Peyer's patch (tissue), 4 donors: ENCODE data around the gene RNF222.

Experiments
- CTCF ChIP-seq, 6 experiments: fragments of 450-650 bp in 4 of 6; fragments of 200-600 bp in 2 of 6; sonication (generic) in 1 of 6; IDR thresholded peaks; one replicate each; pipeline ENCODE4 v1.5.1; 2017 to 2019; ENCODE audit warnings: antibody characterized with exemption in 6 of 6, mild to moderate bottlenecking in 3 of 6, moderate library complexity in 1 of 6
- POLR2A ChIP-seq, 2 donors: fragments of 450-650 bp; IDR thresholded peaks; one replicate each; pipeline ENCODE4 v1.5.1; 2017; ENCODE audit warnings: antibody characterized with exemption in 2 of 2, mild to moderate bottlenecking in 2 of 2, moderate library complexity in 2 of 2

GRCh38 chr17:8383143-8383822 lies 14.3 kb downstream of the RNF222 start, which contains the start of gene RPL26:
- peak; percentile 98 to 99 (median 98) for TF ChIP-seq CTCF (IDR thresholded peaks at IDR 0.05)
- peak; percentile 76 to 80 for TF ChIP-seq POLR2A (IDR thresholded peaks at IDR 0.05)
